Esophagus squamous epithelium (tissue), 4 donors: ENCODE measurements around the gene RASA4B.

ENCODE experiments used
- POLR2A ChIP-seq, 4 donors: fragments of 450-650 bp; IDR thresholded peaks; one replicate each; pipeline ENCODE4 v1.6.1; 2017; ENCODE audit warnings: antibody characterized with exemption in 4 of 4, mild to moderate bottlenecking in 4 of 4, moderate library complexity in 3 of 4
- TF ChIP-seq, protein P1 (sequence below), 6 experiments: fragments of 450-650 bp in 4 of 6; fragments of 200-600 bp in 2 of 6; sonication (generic) in 2 of 6; IDR thresholded peaks; one replicate each; pipeline ENCODE4 v1.5.1; 2016 to 2019; ENCODE audit warnings: antibody characterized with exemption in 6 of 6, mild to moderate bottlenecking in 4 of 6, moderate library complexity in 4 of 6

DNA sequence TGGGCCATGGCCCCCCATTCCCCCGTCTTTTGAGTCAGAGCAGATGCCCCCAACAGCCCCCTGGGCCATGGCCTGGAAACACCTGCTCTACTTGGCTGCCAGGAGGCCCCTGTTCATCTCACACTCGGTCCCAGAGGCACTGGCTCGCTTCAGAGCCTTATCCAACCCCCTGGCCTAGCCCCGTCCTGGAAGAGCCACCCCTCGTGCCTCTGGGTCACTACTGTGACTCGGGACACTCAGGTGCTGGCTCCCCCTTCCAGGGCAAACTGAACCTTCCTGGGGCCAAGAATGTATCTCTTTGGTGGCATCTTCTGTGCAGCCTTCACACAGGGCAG is 45.8 kb downstream of the RASA4B start:
- TF ChIP-seq, protein P1, sequence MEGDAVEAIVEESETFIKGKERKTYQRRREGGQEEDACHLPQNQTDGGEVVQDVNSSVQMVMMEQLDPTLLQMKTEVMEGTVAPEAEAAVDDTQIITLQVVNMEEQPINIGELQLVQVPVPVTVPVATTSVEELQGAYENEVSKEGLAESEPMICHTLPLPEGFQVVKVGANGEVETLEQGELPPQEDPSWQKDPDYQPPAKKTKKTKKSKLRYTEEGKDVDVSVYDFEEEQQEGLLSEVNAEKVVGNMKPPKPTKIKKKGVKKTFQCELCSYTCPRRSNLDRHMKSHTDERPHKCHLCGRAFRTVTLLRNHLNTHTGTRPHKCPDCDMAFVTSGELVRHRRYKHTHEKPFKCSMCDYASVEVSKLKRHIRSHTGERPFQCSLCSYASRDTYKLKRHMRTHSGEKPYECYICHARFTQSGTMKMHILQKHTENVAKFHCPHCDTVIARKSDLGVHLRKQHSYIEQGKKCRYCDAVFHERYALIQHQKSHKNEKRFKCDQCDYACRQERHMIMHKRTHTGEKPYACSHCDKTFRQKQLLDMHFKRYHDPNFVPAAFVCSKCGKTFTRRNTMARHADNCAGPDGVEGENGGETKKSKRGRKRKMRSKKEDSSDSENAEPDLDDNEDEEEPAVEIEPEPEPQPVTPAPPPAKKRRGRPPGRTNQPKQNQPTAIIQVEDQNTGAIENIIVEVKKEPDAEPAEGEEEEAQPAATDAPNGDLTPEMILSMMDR (IDR thresholded peaks at IDR 0.05): no peak
- no peak for TF ChIP-seq POLR2A (IDR thresholded peaks at IDR 0.05)
